Neuron (in vitro differentiated cells): Measurements from ENCODE around the gene PIN1.
"Not testable (repeated sequence)": the region's sequence is repeated elsewhere in the genome, so short reads cannot be mapped to it uniquely, and the experiment has no call there.

Experiments
- H2AFZ ChIP-seq: one replicate; pipeline ENCODE4 v1.6.1; 2013; ENCODE audit warnings: low read depth, mild to moderate bottlenecking, inconsistent platforms, low read length, moderate library complexity
- H3K27me3 ChIP-seq: one replicate; pipeline ENCODE4 v1.6.1; 2013; ENCODE audit warnings: low read length; ENCODE audit not compliant: insufficient read depth
- H3K36me3 ChIP-seq: one replicate; pipeline ENCODE4 v1.6.1; 2013; ENCODE audit warnings: low read length; ENCODE audit not compliant: insufficient read depth
- H3K4me1 ChIP-seq: one replicate; pipeline ENCODE4 v1.6.1; 2013; ENCODE audit warnings: low read length; ENCODE audit not compliant: insufficient read depth
- H3K4me3 ChIP-seq: 2 replicates; pipeline ENCODE4 v1.5.1; 2013; ENCODE audit warnings: mild to moderate bottlenecking, low read length, moderate library complexity
- H3K9me3 ChIP-seq: one replicate; pipeline ENCODE4 v1.6.1; 2013; ENCODE audit warnings: low read length

The PIN1 gene

GRCh38 chr19:9834726-9835506, at the start of gene PIN1:
PIN1 (plus strand) TSS chr19:9835318; CDS start chr19:9835345, 27 bp downstream.
- Histone ChIP-seq H3K4me3 (peak within 1 kb of the TSS; percentile 70), H3K4me1 (peaks cover 17% of the 10 kb centered on the region), H2AFZ (peak within 1 kb of the TSS; percentile 35), H3K27me3 (no peaks in the 10 kb centered on the region), H3K9me3 (no peaks in the 10 kb centered on the region), H3K36me3 (peaks cover 28% of the 10 kb centered on the region)

- Histone ChIP-seq H3K4me3 (peak overlapping the region; percentile 98), H2AFZ (peak overlapping the region; percentile 100), H3K9me3 (no peaks in the 10 kb centered on the region), H3K36me3 (no peaks in the 10 kb centered on the region), H3K27me3 (no peaks in the 10 kb centered on the region), H3K4me1 (peaks cover 24% of the 10 kb centered on the region)
Measured at GRCh38 chr19:9785367-9786331, 49.5 kb upstream of the PIN1 start.

- Histone ChIP-seq H3K4me3 (peak overlapping the region; percentile 98), H3K36me3 (no peaks in the 10 kb centered on the region), H3K9me3 (no peaks in the 10 kb centered on the region), H3K4me1 (peaks cover 27% of the 10 kb centered on the region), H2AFZ (peak overlapping the region; percentile 100), H3K27me3 (no peaks in the 10 kb centered on the region)
Measured at GRCh38 chr19:9786342-9786741, 48.8 kb upstream of the PIN1 start.

- H2AFZ ChIP-seq: no peak overlapping the region
- peaks cover 27% of the 10 kb centered on the region for H3K4me1 ChIP-seq
- no peaks in the 10 kb centered on the region for H3K9me3 ChIP-seq
- H3K36me3 ChIP-seq: no peaks in the 10 kb centered on the region
- H3K27me3 ChIP-seq: no peaks in the 10 kb centered on the region
- H3K4me3 ChIP-seq: no peak overlapping the region
Measured at GRCh38 chr19:9786819-9787218, 48.3 kb upstream of the PIN1 start.

GRCh38 chr19:9788604-9789003, 46.5 kb upstream of the PIN1 start:
- H2AFZ ChIP-seq, H3K9me3 ChIP-seq, H3K4me3 ChIP-seq, H3K27me3 ChIP-seq, H3K36me3 ChIP-seq: not testable (repeated sequence)
- H3K4me1 ChIP-seq: peaks cover 26% of the 10 kb centered on the region

- Histone ChIP-seq H2AFZ (no peak overlapping the region), H3K4me1 (peaks cover 21% of the 10 kb centered on the region), H3K9me3 (no peaks in the 10 kb centered on the region), H3K4me3 (no peak overlapping the region), H3K27me3 (no peaks in the 10 kb centered on the region), H3K36me3 (no peaks in the 10 kb centered on the region)
Measured at GRCh38 chr19:9789066-9789465, 46.1 kb upstream of the PIN1 start.

- not testable (repeated sequence) for H3K9me3 ChIP-seq, H3K36me3 ChIP-seq, H2AFZ ChIP-seq, H3K27me3 ChIP-seq, H3K4me3 ChIP-seq
- H3K4me1 ChIP-seq: peaks cover 17% of the 10 kb centered on the region
Measured at GRCh38 chr19:9789579-9789978, 45.5 kb upstream of the PIN1 start.

- not testable (repeated sequence) for H3K27me3 ChIP-seq, H3K36me3 ChIP-seq, H3K9me3 ChIP-seq, H2AFZ ChIP-seq
- Histone ChIP-seq H3K4me3 (peak overlapping the region; percentile 60), H3K4me1 (peaks cover 15% of the 10 kb centered on the region)
Measured at GRCh38 chr19:9791073-9791367, 44.1 kb upstream of the PIN1 start.

GRCh38 chr19:9791552-9792205, 43.4 kb upstream of the PIN1 start:
- H3K9me3 ChIP-seq: no peaks in the 10 kb centered on the region
- H3K4me3 ChIP-seq: peak overlapping the region; percentile 66
- no peaks in the 10 kb centered on the region for H3K36me3 ChIP-seq
- H3K4me1 ChIP-seq: peaks cover 12% of the 10 kb centered on the region
- H3K27me3 ChIP-seq: no peaks in the 10 kb centered on the region
- peak overlapping the region; percentile 94 for H2AFZ ChIP-seq

- Histone ChIP-seq H3K36me3 (no peaks in the 10 kb centered on the region), H3K9me3 (no peaks in the 10 kb centered on the region), H2AFZ (peak overlapping the region; percentile 94), H3K4me1 (peaks cover 12% of the 10 kb centered on the region), H3K27me3 (no peaks in the 10 kb centered on the region), H3K4me3 (peak overlapping the region; percentile 66)
Measured at GRCh38 chr19:9792206-9793070, 42.7 kb upstream of the PIN1 start.

GRCh38 chr19:9793071-9793591, 42.0 kb upstream of the PIN1 start:
- H3K4me3 ChIP-seq: peak overlapping the region; percentile 31
- no peaks in the 10 kb centered on the region for H3K36me3 ChIP-seq
- H2AFZ ChIP-seq: peak overlapping the region; percentile 14
- no peaks in the 10 kb centered on the region for H3K9me3 ChIP-seq
- H3K27me3 ChIP-seq: no peaks in the 10 kb centered on the region
- H3K4me1 ChIP-seq: peaks cover 12% of the 10 kb centered on the region

- Histone ChIP-seq H3K4me1 (no peaks in the 10 kb centered on the region), H3K36me3 (no peaks in the 10 kb centered on the region), H3K4me3 (no peak overlapping the region)
Measured at GRCh38 chr19:9796113-9796773, 38.9 kb upstream of the PIN1 start.

More at GRCh38 chr19:9796113-9796773, 38.9 kb upstream of the PIN1 start:
- Histone ChIP-seq H2AFZ (no peak overlapping the region), H3K27me3 (no peaks in the 10 kb centered on the region), H3K9me3 (no peaks in the 10 kb centered on the region)
